IgD-negative memory B cell (primary cell): ENCODE measurements around the gene PROM1. TPM values are rescaled to one million over a fixed set of nuclear protein-coding genes. Genes with fewer than 3 reads are reported as not detected.

ENCODE experiments used
- H3K27ac Mint-ChIP-seq, 3 donors: one replicate each; pipeline ENCODE4 v1.8.0; 2020 to 2022; ENCODE audit warnings: mild to moderate bottlenecking in 3 of 3, mixed read lengths in 3 of 3, moderate library complexity in 1 of 3
- H3K27me3 Mint-ChIP-seq: one replicate; pipeline ENCODE4 v1.8.0; 2021; ENCODE audit warnings: mixed read lengths
- H3K36me3 Mint-ChIP-seq: one replicate; pipeline ENCODE4 v1.8.0; 2020; ENCODE audit warnings: mild to moderate bottlenecking, mixed read lengths
- H3K4me1 Mint-ChIP-seq, 3 donors: one replicate each; pipeline ENCODE4 v1.8.0; 2020 to 2022; ENCODE audit warnings: mixed read lengths in 3 of 3, mild to moderate bottlenecking in 1 of 3
- H3K4me3 Mint-ChIP-seq, 4 donors: one replicate each; pipeline ENCODE4 v1.8.0; 2020 to 2022; ENCODE audit warnings: mild to moderate bottlenecking in 4 of 4, mixed read lengths in 4 of 4, moderate library complexity in 3 of 4
- H3K9me3 Mint-ChIP-seq, 3 donors: one replicate each; pipeline ENCODE4 v1.8.0; 2020 to 2021; ENCODE audit warnings: mixed read lengths in 3 of 3, mild to moderate bottlenecking in 1 of 3
- polyA plus RNA-seq: library from polyadenylated mRNA; unstranded; fragments of 300-500 nt; fragmentation: Illumina TruSeq; gene quantifications from one replicate; pipeline ENCODE4 v1.2.3, GENCODE V29; 2021

The PROM1 gene
- polyA plus RNA-seq, 1 donor from 2014 or later: not detected

- Mint-ChIP-seq H3K9me3 (peaks cover 0 to 4% (median 0%) of the 10 kb centered on the region in 3 donors), H3K4me3 (no peak overlapping the region), H3K36me3 (peaks cover 2% of the 10 kb centered on the region), H3K27me3 (peaks cover 12% of the 10 kb centered on the region), H3K4me1 (peaks cover 6 to 24% (median 12%) of the 10 kb centered on the region in 3 donors), H3K27ac (no peak overlapping the region)
Observed at GRCh38 chr4:15928883-15929282, 154.9 kb downstream of the PROM1 start.

- Mint-ChIP-seq H3K9me3 (no peaks in the 10 kb centered on the region), H3K27me3 (peaks cover 12% of the 10 kb centered on the region), H3K27ac (no peak overlapping the region), H3K4me1 (peaks cover 0 to 14% (median 6%) of the 10 kb centered on the region in 3 donors), H3K36me3 (peaks cover 2% of the 10 kb centered on the region), H3K4me3 (no peak overlapping the region)
Observed at GRCh38 chr4:15926486-15926885, 157.3 kb downstream of the PROM1 start.

GRCh38 chr4:15925830-15926229, 158.0 kb downstream of the PROM1 start:
- peaks cover 2% of the 10 kb centered on the region for H3K36me3 Mint-ChIP-seq
- no peaks in the 10 kb centered on the region for H3K9me3 Mint-ChIP-seq
- no peak overlapping the region for H3K27ac Mint-ChIP-seq
- H3K4me3 Mint-ChIP-seq: no peak overlapping the region
- peaks cover 12% of the 10 kb centered on the region for H3K27me3 Mint-ChIP-seq
- peaks cover 0 to 8% (median under 1%) of the 10 kb centered on the region in 3 donors for H3K4me1 Mint-ChIP-seq

- Mint-ChIP-seq H3K4me3 (no peak overlapping the region), H3K9me3 (no peaks in the 10 kb centered on the region), H3K27ac (peak overlapping the region in 1 of 3 donors; percentile 59), H3K4me1 (no peaks in the 10 kb centered on the region), H3K36me3 (peaks cover under 1% of the 10 kb centered on the region), H3K27me3 (peaks cover 5% of the 10 kb centered on the region)
Observed at GRCh38 chr4:15921592-15921932, 162.3 kb downstream of the PROM1 start.

GRCh38 chr4:15920723-15921591, 162.9 kb downstream of the PROM1 start:
- Mint-ChIP-seq H3K27ac (peak overlapping the region in 1 of 3 donors; percentile 59), H3K27me3 (peaks cover 6% of the 10 kb centered on the region), H3K4me1 (no peaks in the 10 kb centered on the region), H3K36me3 (peaks cover under 1% of the 10 kb centered on the region), H3K4me3 (no peak overlapping the region), H3K9me3 (peaks cover 0 to 2% (median 0%) of the 10 kb centered on the region in 3 donors)

GRCh38 chr4:15918484-15919129, 165.2 kb downstream of the PROM1 start:
- Mint-ChIP-seq H3K27me3 (peaks cover 8% of the 10 kb centered on the region), H3K4me3 (no peak overlapping the region), H3K27ac (peak overlapping the region in 1 of 3 donors; percentile 9), H3K9me3 (peaks cover 0 to 5% (median 0%) of the 10 kb centered on the region in 3 donors), H3K36me3 (peaks cover 4% of the 10 kb centered on the region), H3K4me1 (no peaks in the 10 kb centered on the region)

Other genes starting within 250 kb of the PROM1 start
- not detected for gene FGFBP1, start 145.3 kb downstream of the PROM1 start, polyA plus RNA-seq
- 13.2 TPM for gene FGFBP2, start 120.8 kb downstream of the PROM1 start, polyA plus RNA-seq
- 21.8 TPM for gene TAPT1, start 142.4 kb upstream of the PROM1 start, polyA plus RNA-seq